Right lung (tissue), 5 donors: ENCODE results near the gene NCF1. TPM values are rescaled to one million over a fixed set of nuclear protein-coding genes. Genes with fewer than 3 reads are reported as not detected.
"Not testable (repeated sequence)": the region's sequence is repeated elsewhere in the genome, so short reads cannot be mapped to it uniquely, and the experiment has no call there.

Experiments used
- DNase-seq, 2 donors: peaks; one replicate each; pipeline ENCODE4 v3.0.0-alpha.2; 2013
- polyA plus RNA-seq, 5 donors: library from polyadenylated mRNA; unstranded; fragments of 120-200 nt; gene quantifications; one replicate each; pipeline versions ENCODE4 v1.2.1 to v1.2.3, GENCODE V29; 2013; ENCODE audit warnings: inconsistent platforms in 1 of 5, low replicate concordance in 1 of 5; ENCODE audit not compliant: insufficient read length in 5 of 5, insufficient read depth in 1 of 5

NCF1 gene
- polyA plus RNA-seq, 5 donors = 1.8 to 2.7 (median 2.3) TPM

DNA sequence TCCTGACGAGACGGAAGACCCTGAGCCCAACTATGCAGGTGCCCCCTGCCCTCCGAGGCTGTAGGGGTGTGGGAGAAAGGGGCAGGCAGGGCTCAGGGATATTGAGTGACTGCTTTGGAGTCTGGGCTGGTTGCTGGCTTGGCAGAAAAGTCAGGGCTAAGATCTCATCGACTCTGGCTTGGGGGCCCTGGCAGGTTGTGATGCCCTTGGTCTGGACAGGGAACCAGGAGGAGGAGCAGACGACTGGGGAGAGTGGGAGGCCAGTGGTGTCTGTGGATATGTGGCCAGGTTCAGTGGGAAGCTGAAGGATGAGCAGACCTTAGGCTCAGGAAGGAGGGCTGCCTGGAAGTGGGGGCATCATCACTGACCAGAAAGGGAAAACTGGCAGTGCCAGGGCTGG is 9.8 kb downstream of the NCF1 start:
- DNase-seq = not testable (repeated sequence)

DNA sequence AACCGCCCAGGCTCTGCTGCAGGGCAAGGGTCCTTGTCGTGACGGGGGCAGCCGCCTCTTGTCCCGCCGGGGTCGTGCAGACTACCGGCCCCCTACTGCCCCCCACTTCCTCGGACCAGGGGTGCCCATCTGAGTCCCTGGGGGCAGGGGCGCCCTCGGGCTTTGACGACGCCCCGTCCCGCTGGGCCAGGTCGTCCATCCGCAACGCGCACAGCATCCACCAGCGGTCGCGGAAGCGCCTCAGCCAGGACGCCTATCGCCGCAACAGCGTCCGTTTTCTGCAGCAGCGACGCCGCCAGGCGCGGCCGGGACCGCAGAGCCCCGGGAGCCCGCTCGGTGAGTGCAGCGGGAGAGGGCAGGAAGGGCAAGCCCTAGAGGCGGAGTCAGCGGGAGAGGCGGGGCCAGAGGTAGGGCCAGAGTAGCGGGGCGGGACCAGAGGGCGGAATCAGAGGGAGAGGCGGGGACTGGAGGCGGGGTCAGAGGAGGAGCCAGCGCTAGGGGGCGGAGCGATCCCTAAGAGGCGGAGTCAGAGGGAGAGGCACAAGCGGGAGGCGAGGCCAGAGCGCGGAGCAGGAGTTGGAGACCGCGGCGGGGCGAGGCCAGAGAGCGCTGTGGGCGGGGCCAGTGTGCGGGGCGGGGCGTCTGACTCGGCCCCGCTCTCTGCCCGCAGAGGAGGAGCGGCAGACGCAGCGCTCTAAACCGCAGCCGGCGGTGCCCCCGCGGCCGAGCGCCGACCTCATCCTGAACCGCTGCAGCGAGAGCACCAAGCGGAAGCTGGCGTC is 14.7 kb downstream of the NCF1 start:
- peak in 1 of 2 donors; percentile 82 for DNase-seq

DNA sequence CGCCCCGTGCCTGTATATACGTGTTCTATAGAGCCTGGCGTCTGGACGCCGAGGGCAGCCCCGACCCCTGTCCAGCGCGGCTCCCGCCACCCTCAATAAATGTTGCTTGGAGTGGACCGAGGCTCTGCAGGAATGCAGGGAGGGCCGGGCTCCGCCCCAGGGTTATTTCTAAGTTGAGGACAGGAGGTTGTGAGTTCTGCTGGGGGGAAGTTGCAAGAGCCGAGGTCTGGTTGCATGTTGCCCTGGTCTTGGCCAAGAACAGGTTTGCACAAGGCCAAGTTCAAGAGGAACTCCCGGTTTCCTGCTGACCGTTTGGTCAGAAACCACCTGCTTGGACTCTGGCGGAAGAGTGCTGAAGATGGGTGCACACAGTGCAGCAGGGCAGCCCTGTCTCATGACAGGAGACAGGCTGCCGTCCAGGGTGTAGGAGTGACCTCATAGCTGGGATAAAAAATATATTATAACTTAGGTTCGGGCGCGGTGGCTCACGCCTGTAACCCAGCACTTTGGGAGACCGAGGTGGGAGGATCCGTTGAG is 15.5 kb downstream of the NCF1 start:
- DNase-seq = not testable (repeated sequence)

DNA sequence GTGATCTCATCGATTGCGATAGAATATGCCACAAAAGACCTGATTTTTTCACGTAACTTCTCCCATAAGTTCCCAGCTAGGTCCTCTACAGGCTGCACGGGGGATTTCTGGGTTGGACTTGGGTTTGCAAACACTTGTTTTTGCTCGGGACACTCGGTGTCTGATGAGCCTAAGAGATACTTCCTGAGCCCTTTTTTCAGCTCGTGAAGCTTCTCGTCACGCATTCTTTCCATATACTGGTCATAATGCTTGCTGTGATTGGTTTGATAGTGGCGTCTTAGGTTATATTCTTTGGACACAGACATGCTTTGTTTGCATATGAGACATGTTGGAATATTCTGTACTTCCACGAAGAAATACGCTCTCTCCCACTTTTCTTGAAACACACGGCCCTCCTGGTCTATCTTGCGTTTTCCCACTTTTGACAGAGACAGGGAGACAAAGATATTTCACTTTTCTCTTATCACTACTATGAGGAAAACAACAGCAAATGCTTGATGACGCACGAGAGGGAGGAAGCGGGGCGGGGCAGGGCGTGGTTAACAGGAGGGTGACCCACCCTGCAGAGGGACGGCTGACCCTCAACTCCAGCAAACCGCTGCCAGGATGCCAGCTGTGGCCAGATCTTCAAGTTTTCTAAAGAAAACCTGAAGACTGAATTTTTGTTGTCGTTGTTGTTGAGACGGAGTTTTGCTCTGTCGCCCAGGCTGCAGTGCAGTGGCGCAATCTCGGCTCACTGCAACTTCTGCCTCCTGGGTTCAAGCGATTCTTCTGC is 24.2 kb downstream of the NCF1 start:
- not testable (repeated sequence) for DNase-seq

DNA sequence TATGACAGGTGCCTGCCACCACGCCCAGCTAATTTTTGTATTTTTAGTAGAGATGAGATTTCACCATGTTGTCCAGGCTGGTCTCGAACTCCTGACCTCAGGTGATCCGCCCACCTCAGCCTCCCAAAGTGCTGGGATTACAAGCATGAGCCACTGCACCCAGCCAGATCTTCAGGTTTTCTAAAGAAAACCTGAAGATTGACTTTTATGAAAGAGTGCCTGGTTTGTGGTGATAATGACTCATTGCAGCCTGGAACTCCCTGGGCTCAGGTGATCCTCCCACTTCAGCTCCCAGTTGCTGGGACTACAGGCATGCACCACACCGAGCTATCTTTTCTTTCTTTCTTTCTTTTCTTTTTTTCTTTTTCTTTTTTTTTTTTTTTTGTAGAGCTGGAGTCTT is 24.8 kb downstream of the NCF1 start:
- DNase-seq = not testable (repeated sequence)

DNA sequence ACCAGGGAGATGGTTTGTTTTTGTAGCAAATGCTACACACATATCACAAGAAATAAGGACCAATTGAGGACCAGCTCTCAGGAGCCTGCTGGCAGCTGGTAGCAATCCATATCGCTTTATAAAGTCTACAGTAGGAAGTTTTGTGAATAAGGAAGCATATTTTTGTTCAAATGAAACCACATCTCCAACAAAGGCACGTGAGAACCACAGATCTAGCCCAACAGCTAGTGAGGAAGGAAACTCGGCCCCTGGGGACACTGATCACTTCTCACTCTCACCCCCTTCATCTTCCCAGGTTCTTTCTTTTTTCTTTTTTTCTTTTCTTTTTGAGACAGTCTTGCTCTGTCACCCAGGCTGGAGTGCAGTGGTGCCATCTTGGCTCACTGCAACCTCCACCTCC is 42.1 kb downstream of the NCF1 start:
- not testable (repeated sequence) for DNase-seq

DNA sequence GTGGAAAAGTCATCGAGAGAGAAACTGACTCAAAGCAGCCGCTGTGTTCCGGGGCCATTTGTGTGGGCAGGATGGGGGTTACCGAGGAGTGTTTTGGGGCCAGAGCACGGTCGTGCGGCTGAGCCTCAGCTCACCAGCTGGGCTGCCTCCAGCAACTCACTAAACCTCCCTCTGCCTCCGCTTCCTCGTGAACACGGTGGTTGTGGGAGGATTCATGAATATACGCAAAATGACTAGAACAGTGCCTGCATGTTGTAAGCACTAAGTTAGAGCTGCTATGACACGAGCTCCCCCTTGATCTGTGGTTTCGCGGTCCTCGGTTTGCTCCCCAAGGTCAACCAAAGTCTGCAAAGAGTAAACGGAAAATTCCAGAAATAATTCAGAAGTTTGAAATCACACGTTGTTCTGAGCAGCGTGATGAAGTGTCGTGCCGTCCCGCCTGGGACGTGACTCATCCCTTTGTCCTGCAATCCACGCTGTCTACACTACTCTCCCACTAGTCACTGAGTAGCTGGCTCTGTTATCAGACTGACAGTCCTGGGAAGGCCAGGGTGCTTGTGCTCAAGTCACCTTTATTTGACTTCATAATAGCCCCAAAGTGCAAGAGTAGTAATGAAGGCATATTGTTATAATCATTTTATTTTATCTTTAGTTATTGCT is 46.5 kb downstream of the NCF1 start:
- DNase-seq = not testable (repeated sequence)

DNA sequence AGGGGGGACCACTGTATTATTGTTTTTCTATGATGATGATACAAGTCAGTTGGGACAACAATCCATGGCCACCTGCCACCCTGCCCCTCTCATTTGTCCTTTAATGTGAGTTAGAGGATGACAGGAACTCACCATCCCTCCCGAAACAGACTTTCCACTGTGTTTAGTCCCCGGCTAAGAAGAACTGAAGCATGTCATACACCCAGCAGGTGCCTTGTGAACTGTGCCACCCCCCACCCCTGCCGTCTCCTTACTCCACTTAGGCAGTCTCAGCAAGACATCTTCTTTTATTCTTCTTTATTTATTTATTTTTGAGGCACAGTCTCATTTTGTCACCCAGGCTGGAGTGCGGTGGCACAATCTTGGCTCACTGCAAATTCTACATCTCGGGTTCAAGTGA is 47.4 kb downstream of the NCF1 start:
- DNase-seq = not testable (repeated sequence)

DNA sequence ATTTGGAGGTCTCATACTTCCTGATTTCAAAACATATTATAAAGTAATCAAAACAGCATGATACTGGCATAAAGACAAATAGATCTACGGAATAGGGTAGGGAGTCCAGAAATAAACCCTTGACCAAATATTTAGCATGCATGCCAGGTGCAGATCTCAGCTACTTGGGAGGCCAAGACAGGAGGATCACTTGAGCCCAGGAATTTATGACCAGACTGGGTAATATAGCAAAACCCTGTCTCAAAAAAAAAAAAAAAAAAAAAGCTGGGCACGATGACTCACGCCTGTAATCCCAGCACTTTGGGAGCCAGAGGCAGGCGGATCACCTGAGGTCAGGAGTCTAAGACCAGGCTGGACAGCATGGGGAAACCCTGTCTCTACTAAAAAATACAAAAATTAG is 56.1 kb downstream of the NCF1 start:
- not testable (repeated sequence) for DNase-seq

DNA sequence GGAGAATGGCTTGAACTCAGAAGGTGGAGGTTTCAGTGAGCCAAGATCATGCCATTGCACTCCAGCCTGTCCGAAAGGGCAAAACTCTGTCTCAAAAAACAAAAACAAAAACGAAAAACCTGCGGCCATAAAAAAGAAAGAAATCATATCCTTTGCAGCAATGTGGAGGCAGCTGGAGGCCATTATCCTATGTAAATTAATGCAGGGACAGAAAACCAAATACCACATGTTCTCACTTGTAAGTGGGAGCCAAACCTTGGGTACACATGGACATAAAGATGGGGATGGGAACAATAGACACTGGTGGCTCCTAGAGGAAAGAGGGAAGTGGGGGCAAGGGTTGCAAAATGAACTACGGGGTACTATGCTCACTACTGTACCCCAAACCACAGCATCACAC is 56.6 kb downstream of the NCF1 start:
- DNase-seq = not testable (repeated sequence)

Other genes with a start within 250 kb of the NCF1 start
- 100 to 1,000 TPM; 281 to 443 (median 366) TPM for gene GTF2I, start 116.3 kb upstream of the NCF1 start, polyA plus RNA-seq
- 10 to 100 TPM; 32.2 to 58.6 (median 42.0) TPM for gene GTF2IRD2, start 77.6 kb downstream of the NCF1 start, polyA plus RNA-seq
- 1 to 10 TPM; 4.2 to 5.1 (median 4.6) TPM for gene CASTOR2, start 190.7 kb downstream of the NCF1 start, polyA plus RNA-seq